Peyer's patch (tissue), 4 donors: ENCODE data around the gene MGRN1. TPM values are rescaled to one million over a fixed set of nuclear protein-coding genes. Genes with fewer than 3 reads are reported as not detected.

Experiments used
- DNase-seq, 3 donors: peaks; one replicate each; pipeline ENCODE4 v3.0.0-alpha.2; 2017 to 2019
- H3K27ac ChIP-seq, 4 donors: fragments of 200-600 bp; sonication (generic); one replicate each; pipeline ENCODE4 v1.5.1; 2016 to 2019
- H3K27me3 ChIP-seq, 2 donors: fragments of 200-600 bp; sonication (generic); one replicate each; pipeline ENCODE4 v1.5.1; 2019
- H3K36me3 ChIP-seq, 3 donors: fragments of 200-600 bp; sonication (generic); one replicate each; pipeline ENCODE4 v1.5.1; 2016 to 2019
- H3K4me1 ChIP-seq, 4 donors: fragments of 200-600 bp; sonication (generic); one replicate each; pipeline ENCODE4 v1.5.1; 2016 to 2019
- H3K4me3 ChIP-seq, 4 donors: fragments of 200-600 bp; sonication (generic); 1 replicate in 3 of 4; 2 replicates in 1 of 4; pipeline ENCODE4 v1.5.1; 2016 to 2019; ENCODE audit warnings: mild to moderate bottlenecking in 1 of 4
- H3K9me3 ChIP-seq, 4 donors: fragments of 200-600 bp; sonication (generic); one replicate each; pipeline ENCODE4 v1.5.1; 2016 to 2019; ENCODE audit warnings: mild to moderate bottlenecking in 1 of 4
- CTCF ChIP-seq, 6 experiments: fragments of 450-650 bp in 4 of 6; fragments of 200-600 bp in 2 of 6; sonication (generic) in 1 of 6; IDR thresholded peaks; one replicate each; pipeline ENCODE4 v1.5.1; 2017 to 2019; ENCODE audit warnings: antibody characterized with exemption in 6 of 6, mild to moderate bottlenecking in 3 of 6, moderate library complexity in 1 of 6
- POLR2A ChIP-seq, 2 donors: fragments of 450-650 bp; IDR thresholded peaks; one replicate each; pipeline ENCODE4 v1.5.1; 2017; ENCODE audit warnings: antibody characterized with exemption in 2 of 2, mild to moderate bottlenecking in 2 of 2, moderate library complexity in 2 of 2
- total RNA-seq, 4 donors: library from RNA; depleted of rRNA; stranded (reverse); fragments of >200 nt; gene quantifications; one replicate each; pipeline ENCODE4 v1.1.0, GENCODE V29; 2016

MGRN1 gene
- total RNA-seq, 4 donors from 2014 or later = 74.1 to 147 (median 93.8) TPM

GRCh38 chr16:4713663-4714501 lies 89.3 kb downstream of the MGRN1 start:
- Histone ChIP-seq H3K27ac (no peak overlapping the region), H3K36me3 (peaks cover 0 to 54% (median 0%) of the 10 kb centered on the region in 3 donors)

GRCh38 chr16:4714996-4715395 lies 90.4 kb downstream of the MGRN1 start:
- H3K27ac ChIP-seq = no peak overlapping the region
- no peak for DNase-seq
- no peaks in the 10 kb centered on the region for H3K9me3 ChIP-seq
- no peak for TF ChIP-seq POLR2A (IDR thresholded peaks at IDR 0.05)
- TF ChIP-seq CTCF (IDR thresholded peaks at IDR 0.05) = no peak
- no peaks in the 10 kb centered on the region for H3K27me3 ChIP-seq
- H3K36me3 ChIP-seq = peaks cover 0 to 55% (median 0%) of the 10 kb centered on the region in 3 donors
- no peak overlapping the region for H3K4me3 ChIP-seq
- no peaks in the 10 kb centered on the region for H3K4me1 ChIP-seq

More at GRCh38 chr16:4713663-4714501, 89.3 kb downstream of the MGRN1 start:
- DNase-seq = no peak
- Histone ChIP-seq H3K27me3 (no peaks in the 10 kb centered on the region), H3K4me1 (no peaks in the 10 kb centered on the region), H3K9me3 (no peaks in the 10 kb centered on the region), H3K4me3 (no peak overlapping the region)
- TF ChIP-seq CTCF (IDR thresholded peaks at IDR 0.05) (no peak), POLR2A (IDR thresholded peaks at IDR 0.05) (no peak)

- Histone ChIP-seq H3K4me3 (no peak overlapping the region), H3K9me3 (no peaks in the 10 kb centered on the region), H3K36me3 (peaks cover 0 to 39% (median 0%) of the 10 kb centered on the region in 3 donors), H3K27me3 (no peaks in the 10 kb centered on the region), H3K27ac (no peak overlapping the region), H3K4me1 (no peaks in the 10 kb centered on the region)
- TF ChIP-seq POLR2A (IDR thresholded peaks at IDR 0.05) = no peak
- DNase-seq = no peak
These were observed 93.8 kb downstream of the MGRN1 start for GRCh38 chr16:4718466-4718865.

GRCh38 chr16:4723071-4723767 lies 98.6 kb downstream of the MGRN1 start:
- no peaks in the 10 kb centered on the region for H3K27me3 ChIP-seq
- H3K36me3 ChIP-seq = peaks cover 0 to 46% (median 0%) of the 10 kb centered on the region in 3 donors
- no peak for TF ChIP-seq POLR2A (IDR thresholded peaks at IDR 0.05)
- no peak for TF ChIP-seq CTCF (IDR thresholded peaks at IDR 0.05)
- DNase-seq = no peak
- no peaks in the 10 kb centered on the region for H3K4me1 ChIP-seq
- H3K9me3 ChIP-seq = no peaks in the 10 kb centered on the region
- no peak overlapping the region for H3K27ac ChIP-seq
- H3K4me3 ChIP-seq = no peak overlapping the region

- no peak overlapping the region for H3K4me3 ChIP-seq
- DNase-seq = no peak
- TF ChIP-seq CTCF (IDR thresholded peaks at IDR 0.05) (no peak), POLR2A (IDR thresholded peaks at IDR 0.05) (no peak)
These were observed 100.1 kb downstream of the MGRN1 start for GRCh38 chr16:4724661-4725270.

More at GRCh38 chr16:4724661-4725270, 100.1 kb downstream of the MGRN1 start:
- Histone ChIP-seq H3K27me3 (no peaks in the 10 kb centered on the region), H3K27ac (no peak overlapping the region), H3K36me3 (peaks cover 0 to 58% (median 0%) of the 10 kb centered on the region in 3 donors), H3K4me1 (no peaks in the 10 kb centered on the region), H3K9me3 (no peaks in the 10 kb centered on the region)
